ENCODE data around the gene NAT14.

The NAT14 gene

DNA sequence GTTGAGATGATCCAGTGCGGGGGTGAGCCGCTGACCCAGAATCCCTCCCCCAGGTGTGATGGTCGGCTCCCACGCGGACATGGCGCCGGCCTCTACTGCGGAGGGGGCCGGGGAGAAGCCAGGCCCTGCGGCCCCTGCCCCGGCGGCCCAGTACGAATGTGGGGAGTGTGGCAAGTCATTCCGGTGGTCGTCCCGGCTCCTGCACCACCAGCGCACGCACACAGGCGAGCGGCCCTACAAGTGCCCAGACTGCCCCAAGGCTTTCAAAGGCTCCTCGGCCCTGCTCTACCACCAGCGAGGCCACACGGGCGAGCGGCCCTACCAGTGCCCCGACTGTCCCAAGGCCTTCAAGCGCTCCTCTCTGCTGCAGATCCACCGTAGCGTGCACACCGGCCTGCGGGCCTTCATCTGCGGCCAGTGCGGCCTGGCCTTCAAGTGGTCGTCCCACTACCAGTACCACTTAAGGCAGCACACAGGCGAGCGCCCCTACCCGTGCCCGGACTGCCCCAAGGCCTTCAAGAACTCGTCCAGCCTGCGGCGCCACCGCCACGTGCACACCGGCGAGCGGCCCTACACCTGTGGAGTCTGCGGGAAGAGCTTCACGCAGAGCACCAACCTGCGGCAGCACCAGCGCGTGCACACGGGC, 3.7 kb upstream of the NAT14 start:
- Histone ChIP-seq H2AK5ac (ENCODE audit: low read length) (no peak overlapping the region), H3K27ac (ENCODE audit: low read depth, low read length) (no peak overlapping the region), H3K4me1 (ENCODE audit: control insufficient read depth, low read depth, low read length) (peaks cover 2% of the 10 kb centered on the region), H4K8ac (ENCODE audit: low read depth, low read length) (no peak overlapping the region), H3K56ac (ENCODE audit: low read length) (peak overlapping the region; percentile 22), H3K23ac (ENCODE audit: low read length) (no peak overlapping the region), H4K5ac (ENCODE audit: low read length) (no peak overlapping the region), H3K18ac (ENCODE audit: low read length) (no peak overlapping the region), H3K79me1 (ENCODE audit: low read length) (peaks cover 10% of the 10 kb centered on the region), H3K79me2 (ENCODE audit: control insufficient read depth, insufficient read depth, low read length) (peaks cover 2% of the 10 kb centered on the region), H3K27me3 (ENCODE audit: insufficient read depth, low read length, poor library complexity) (no peaks in the 10 kb centered on the region), H3K4me2 (ENCODE audit: low read length) (no peak overlapping the region), H2BK5ac (ENCODE audit: low read length) (no peak overlapping the region), H3K4ac (ENCODE audit: low read depth, low read length) (no peak overlapping the region), H3K9ac (ENCODE audit: low read length) (no peak overlapping the region), H2BK15ac (replicated peaks; ENCODE audit: low read depth) (no peak overlapping the region), H3K4me3 (ENCODE audit: low read length) (no peak overlapping the region), H3K36me3 (ENCODE audit: control insufficient read depth, insufficient read depth, low read length) (no peaks in the 10 kb centered on the region), H2BK120ac (ENCODE audit: low read depth, low read length) (no peak overlapping the region)
- no CpG with 5 or more reads among the region's 52 CpGs for WGBS (ENCODE audit: extremely low coverage, insufficient coverage, low lambda C conversion rate)
- DNase-seq, result no peak

DNA sequence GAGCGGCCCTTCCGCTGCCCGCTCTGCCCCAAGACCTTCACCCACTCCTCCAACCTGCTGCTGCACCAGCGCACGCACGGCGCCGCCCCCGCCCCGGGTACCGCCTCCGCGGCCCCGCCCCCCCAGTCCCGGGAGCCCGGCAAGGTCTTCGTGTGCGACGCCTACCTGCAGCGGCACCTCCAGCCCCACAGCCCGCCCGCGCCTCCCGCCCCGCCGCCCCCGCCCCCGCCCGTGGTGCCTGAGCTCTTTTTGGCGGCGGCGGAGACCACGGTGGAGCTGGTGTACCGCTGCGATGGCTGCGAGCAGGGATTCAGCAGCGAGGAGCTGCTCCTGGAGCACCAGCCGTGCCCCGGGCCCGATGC, 3.2 kb upstream of the NAT14 start:
- Histone ChIP-seq H3K79me2 (ENCODE audit: control insufficient read depth, insufficient read depth, low read length) (peaks cover 2% of the 10 kb centered on the region), H3K27me3 (ENCODE audit: insufficient read depth, low read length, poor library complexity) (no peaks in the 10 kb centered on the region), H2BK120ac (ENCODE audit: low read depth, low read length) (no peak overlapping the region), H3K4me2 (ENCODE audit: low read length) (no peak overlapping the region), H2BK15ac (replicated peaks; ENCODE audit: low read depth) (no peak overlapping the region), H3K23ac (ENCODE audit: low read length) (no peak overlapping the region), H3K4me1 (ENCODE audit: control insufficient read depth, low read depth, low read length) (peaks cover 2% of the 10 kb centered on the region), H3K18ac (ENCODE audit: low read length) (no peak overlapping the region), H3K36me3 (ENCODE audit: control insufficient read depth, insufficient read depth, low read length) (no peaks in the 10 kb centered on the region), H2AK5ac (ENCODE audit: low read length) (no peak overlapping the region), H3K4ac (ENCODE audit: low read depth, low read length) (no peak overlapping the region), H2BK5ac (ENCODE audit: low read length) (no peak overlapping the region), H4K5ac (ENCODE audit: low read length) (no peak overlapping the region), H3K27ac (ENCODE audit: low read depth, low read length) (no peak overlapping the region), H4K8ac (ENCODE audit: low read depth, low read length) (no peak overlapping the region), H3K56ac (ENCODE audit: low read length) (peak overlapping the region; percentile 80), H3K9ac (ENCODE audit: low read length) (peak overlapping the region; percentile 49), H3K79me1 (ENCODE audit: low read length) (peaks cover 10% of the 10 kb centered on the region), H3K4me3 (ENCODE audit: low read length) (no peak overlapping the region)
- whole genome bisulfite sequencing (ENCODE audit: extremely low coverage, insufficient coverage, low lambda C conversion rate), result no CpG with 5 or more reads among the region's 40 CpGs
- DNase-seq, result peak; percentile 24

DNA sequence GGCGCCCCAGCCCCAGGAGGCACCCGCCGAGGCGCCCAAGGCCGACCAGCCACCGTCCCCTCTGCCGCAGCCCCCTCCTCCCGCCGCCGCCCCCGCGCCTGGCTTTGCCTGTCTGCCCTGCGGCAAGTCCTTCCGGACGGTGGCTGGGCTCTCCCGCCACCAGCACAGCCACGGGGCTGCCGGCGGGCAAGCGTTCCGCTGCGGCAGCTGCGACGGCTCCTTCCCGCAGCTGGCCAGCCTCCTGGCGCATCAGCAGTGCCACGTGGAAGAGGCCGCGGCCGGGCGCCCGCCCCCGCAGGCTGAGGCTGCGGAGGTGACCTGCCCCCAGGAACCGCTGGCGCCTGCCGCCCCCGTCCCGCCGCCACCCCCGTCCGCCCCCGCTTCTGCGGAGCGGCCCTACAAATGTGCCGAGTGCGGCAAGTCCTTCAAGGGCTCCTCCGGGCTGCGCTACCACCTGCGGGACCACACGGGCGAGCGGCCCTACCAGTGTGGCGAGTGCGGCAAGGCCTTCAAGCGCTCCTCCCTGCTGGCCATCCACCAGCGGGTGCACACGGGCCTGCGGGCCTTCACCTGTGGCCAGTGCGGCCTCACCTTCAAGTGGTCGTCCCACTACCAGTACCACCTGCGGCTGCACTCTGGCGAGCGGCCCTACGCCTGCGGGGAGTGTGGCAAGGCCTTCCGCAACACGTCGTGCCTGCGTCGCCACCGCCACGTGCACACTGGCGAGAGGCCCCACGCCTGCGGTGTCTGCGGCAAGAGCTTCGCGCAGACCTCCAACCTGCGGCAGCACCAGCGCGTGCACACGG, 2.6 kb upstream of the NAT14 start:
- Histone ChIP-seq H3K27me3 (ENCODE audit: insufficient read depth, low read length, poor library complexity) (no peaks in the 10 kb centered on the region), H4K5ac (ENCODE audit: low read length) (no peak overlapping the region), H3K79me1 (ENCODE audit: low read length) (peaks cover 10% of the 10 kb centered on the region), H4K8ac (ENCODE audit: low read depth, low read length) (no peak overlapping the region), H3K9ac (ENCODE audit: low read length) (peak overlapping the region; percentile 49), H2AK5ac (ENCODE audit: low read length) (no peak overlapping the region), H3K79me2 (ENCODE audit: control insufficient read depth, insufficient read depth, low read length) (peaks cover 2% of the 10 kb centered on the region), H3K56ac (ENCODE audit: low read length) (peak overlapping the region; percentile 80), H3K4ac (ENCODE audit: low read depth, low read length) (no peak overlapping the region), H3K4me1 (ENCODE audit: control insufficient read depth, low read depth, low read length) (peaks cover 6% of the 10 kb centered on the region), H3K18ac (ENCODE audit: low read length) (no peak overlapping the region), H3K27ac (ENCODE audit: low read depth, low read length) (no peak overlapping the region), H3K23ac (ENCODE audit: low read length) (no peak overlapping the region), H3K4me2 (ENCODE audit: low read length) (no peak overlapping the region), H2BK120ac (ENCODE audit: low read depth, low read length) (no peak overlapping the region), H3K36me3 (ENCODE audit: control insufficient read depth, insufficient read depth, low read length) (no peaks in the 10 kb centered on the region), H3K4me3 (ENCODE audit: low read length) (no peak overlapping the region), H2BK15ac (replicated peaks; ENCODE audit: low read depth) (no peak overlapping the region), H2BK5ac (ENCODE audit: low read length) (no peak overlapping the region)
- no CpG with 5 or more reads among the region's 83 CpGs for WGBS (ENCODE audit: extremely low coverage, insufficient coverage, low lambda C conversion rate)
- DNase-seq, result peak; percentile 34

DNA sequence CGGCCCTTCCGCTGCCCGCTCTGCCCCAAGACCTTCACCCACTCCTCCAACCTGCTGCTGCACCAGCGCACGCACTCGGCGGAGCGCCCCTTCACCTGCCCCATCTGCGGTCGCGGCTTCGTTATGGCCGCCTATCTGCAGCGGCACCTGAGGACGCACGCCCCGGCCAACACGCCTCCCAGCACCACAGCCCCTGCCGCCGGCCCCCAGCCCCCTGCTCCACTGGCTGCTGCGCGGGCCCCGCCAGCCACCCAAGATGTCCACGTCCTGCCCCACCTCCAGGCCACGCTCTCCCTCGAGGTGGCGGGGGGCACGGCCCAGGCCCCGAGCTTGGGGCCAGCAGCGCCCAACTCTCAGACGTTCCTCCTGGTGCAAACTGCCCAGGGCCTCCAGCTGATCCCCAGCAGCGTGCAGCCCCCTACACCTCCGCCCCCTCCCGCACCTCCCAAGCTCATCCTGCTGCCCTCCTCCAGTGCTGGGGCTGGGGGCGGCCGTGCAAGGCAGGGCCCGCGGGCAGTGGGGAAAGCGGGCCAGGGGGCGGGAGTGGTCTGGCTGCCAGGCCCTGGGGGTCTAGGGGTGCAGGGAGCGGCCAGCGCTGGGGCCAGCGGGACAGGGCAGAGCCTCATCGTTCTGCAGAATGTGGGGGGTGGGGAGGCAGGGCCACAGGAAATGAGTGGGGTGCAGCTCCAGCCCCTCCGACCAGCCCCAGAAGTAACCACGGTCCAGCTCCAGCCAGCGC, 1.9 kb upstream of the NAT14 start:
- peaks cover 8% of the 10 kb centered on the region for H3K4me1 ChIP-seq (ENCODE audit: control insufficient read depth, low read depth, low read length)
- no peak overlapping the region for H3K18ac ChIP-seq (ENCODE audit: low read length)

DNA sequence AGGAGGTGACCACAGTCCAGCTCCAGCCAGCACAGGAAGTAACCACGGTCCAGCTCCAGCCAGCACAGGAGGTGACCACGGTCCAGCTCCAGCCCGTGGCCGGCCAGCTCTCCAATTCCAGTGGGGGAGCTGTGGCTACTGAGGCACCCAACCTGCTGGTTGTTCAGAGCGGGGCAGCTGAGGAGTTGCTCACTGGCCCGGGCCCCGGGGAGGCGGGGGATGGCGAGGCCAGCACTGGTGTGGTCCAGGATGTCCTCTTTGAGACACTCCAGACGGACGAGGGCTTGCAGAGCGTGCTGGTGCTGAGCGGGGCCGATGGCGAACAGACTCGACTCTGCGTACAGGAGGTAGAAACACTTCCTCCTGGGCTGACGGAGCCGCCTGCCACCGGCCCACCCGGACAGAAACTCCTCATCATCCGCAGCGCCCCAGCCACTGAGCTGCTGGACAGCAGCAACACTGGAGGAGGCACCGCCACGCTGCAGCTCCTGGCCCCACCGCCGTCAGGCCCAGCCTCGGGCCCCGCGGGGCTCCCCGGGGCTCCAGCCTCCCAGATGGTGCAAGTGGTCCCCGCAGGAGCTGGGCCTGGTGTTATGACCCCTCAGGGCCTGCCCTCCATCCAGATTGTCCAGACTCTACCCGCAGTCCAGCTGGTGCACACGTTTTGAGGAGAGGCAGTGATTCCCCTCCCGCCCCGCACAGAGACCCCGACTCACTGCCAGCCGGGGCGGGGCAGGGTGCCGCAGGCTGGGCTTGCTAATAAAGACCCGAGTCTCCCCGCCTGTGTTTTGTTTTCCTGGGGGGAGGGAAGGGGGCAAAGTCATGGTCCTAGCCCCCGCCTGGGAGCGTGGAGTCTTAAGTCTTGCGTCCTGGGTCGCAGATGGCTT, 1.0 kb upstream of the NAT14 start:
- DNase-seq, result peak; percentile 17
- H4K5ac ChIP-seq (ENCODE audit: low read length), result no peak overlapping the region

More for the DNA sequence above, 1.9 kb upstream of the NAT14 start:
- no peak for DNase-seq
- no CpG with 5 or more reads among the region's 47 CpGs for WGBS (ENCODE audit: extremely low coverage, insufficient coverage, low lambda C conversion rate)
- Histone ChIP-seq H2BK5ac (ENCODE audit: low read length) (no peak overlapping the region), H4K8ac (ENCODE audit: low read depth, low read length) (no peak overlapping the region), H3K36me3 (ENCODE audit: control insufficient read depth, insufficient read depth, low read length) (no peaks in the 10 kb centered on the region), H2BK120ac (ENCODE audit: low read depth, low read length) (no peak overlapping the region), H2BK15ac (replicated peaks; ENCODE audit: low read depth) (no peak overlapping the region), H3K79me2 (ENCODE audit: control insufficient read depth, insufficient read depth, low read length) (no peaks in the 10 kb centered on the region), H3K56ac (ENCODE audit: low read length) (no peak overlapping the region), H3K27ac (ENCODE audit: low read depth, low read length) (no peak overlapping the region), H3K27me3 (ENCODE audit: insufficient read depth, low read length, poor library complexity) (no peaks in the 10 kb centered on the region), H2AK5ac (ENCODE audit: low read length) (no peak overlapping the region), H3K4me2 (ENCODE audit: low read length) (no peak overlapping the region), H3K4ac (ENCODE audit: low read depth, low read length) (no peak overlapping the region), H4K5ac (ENCODE audit: low read length) (no peak overlapping the region), H3K4me3 (ENCODE audit: low read length) (no peak overlapping the region), H3K9ac (ENCODE audit: low read length) (no peak overlapping the region), H3K23ac (ENCODE audit: low read length) (no peak overlapping the region), H3K79me1 (ENCODE audit: low read length) (peaks cover 5% of the 10 kb centered on the region)

More for the DNA sequence above, 1.0 kb upstream of the NAT14 start:
- peak overlapping the region; percentile 85 for H3K56ac ChIP-seq (ENCODE audit: low read length)
- peaks cover 8% of the 10 kb centered on the region for H3K4me1 ChIP-seq (ENCODE audit: control insufficient read depth, low read depth, low read length)
- H3K36me3 ChIP-seq (ENCODE audit: control insufficient read depth, insufficient read depth, low read length), result no peaks in the 10 kb centered on the region
- H3K18ac ChIP-seq (ENCODE audit: low read length), result peak overlapping the region; percentile 23
- H2BK5ac ChIP-seq (ENCODE audit: low read length), result no peak overlapping the region
- no peak overlapping the region for H2AK5ac ChIP-seq (ENCODE audit: low read length)
- H3K4ac ChIP-seq (ENCODE audit: low read depth, low read length), result no peak overlapping the region
- H3K4me2 ChIP-seq (ENCODE audit: low read length), result peak overlapping the region; percentile 66
- H3K23ac ChIP-seq (ENCODE audit: low read length), result no peak overlapping the region
- no peak overlapping the region for H3K27ac ChIP-seq (ENCODE audit: low read depth, low read length)
- no peak overlapping the region for H2BK15ac ChIP-seq (replicated peaks; ENCODE audit: low read depth)
- H3K9ac ChIP-seq (ENCODE audit: low read length), result peak overlapping the region; percentile 75
- no peak overlapping the region for H3K4me3 ChIP-seq (ENCODE audit: low read length)
- no peaks in the 10 kb centered on the region for H3K79me2 ChIP-seq (ENCODE audit: control insufficient read depth, insufficient read depth, low read length)
- H3K79me1 ChIP-seq (ENCODE audit: low read length), result peaks cover 4% of the 10 kb centered on the region
- H2BK120ac ChIP-seq (ENCODE audit: low read depth, low read length), result no peak overlapping the region
- no peaks in the 10 kb centered on the region for H3K27me3 ChIP-seq (ENCODE audit: insufficient read depth, low read length, poor library complexity)
- H4K8ac ChIP-seq (ENCODE audit: low read depth, low read length), result no peak overlapping the region
- WGBS (ENCODE audit: extremely low coverage, insufficient coverage, low lambda C conversion rate), result no CpG with 5 or more reads among the region's 46 CpGs
